Measurements from ENCODE around the gene MMADHC. TPM values are rescaled to one million over a fixed set of nuclear protein-coding genes. Genes with fewer than 3 reads are reported as not detected.

Gene MMADHC
- total RNA-seq, 1 experiment from 2014 or later, result 149 TPM

GRCh38 chr2:149630445-149630844, 42.9 kb upstream of the MMADHC start:
- H3K4ac ChIP-seq (ENCODE audit: low read depth, low read length), result no peak overlapping the region
- H3K14ac ChIP-seq (ENCODE audit: insufficient read depth, low read length), result no peak overlapping the region
- H2BK5ac ChIP-seq (ENCODE audit: insufficient read length, low read length), result no peak overlapping the region
- Mint-ChIP-seq H3K9me3 (no peaks in the 10 kb centered on the region), H3K27ac (no peak overlapping the region), H3K36me3 (ENCODE audit: insufficient read depth in 1 of 3, low read depth in 3 of 3) (no peaks in the 10 kb centered on the region), H3K4me3 (no peak overlapping the region), H3K4me1 (no peaks in the 10 kb centered on the region), H3K27me3 (ENCODE audit: low read depth) (no peaks in the 10 kb centered on the region)
- no peaks in the 10 kb centered on the region for H3K79me2 ChIP-seq (ENCODE audit: insufficient read depth, low read length)
- H3K23ac ChIP-seq (ENCODE audit: insufficient read length, low read depth, low read length), result no peak overlapping the region
- no peak overlapping the region for H2AK5ac ChIP-seq (ENCODE audit: insufficient read length, low read length)
- no peak overlapping the region for H2BK120ac ChIP-seq (ENCODE audit: low read depth, low read length, poor library complexity, severe bottlenecking)
- no peak overlapping the region for H4K91ac ChIP-seq (ENCODE audit: insufficient read length, low read depth, low read length)
- H3K23me2 ChIP-seq (ENCODE audit: insufficient read length, low read depth, low read length, poor library complexity, severe bottlenecking), result no peaks in the 10 kb centered on the region
- H4K8ac ChIP-seq (replicated peaks; ENCODE audit: insufficient read length, low read depth, low read length), result no peak overlapping the region
- H3K56ac ChIP-seq (ENCODE audit: insufficient read length, low read depth, low read length), result no peak overlapping the region
- no peak overlapping the region for H2AFZ ChIP-seq (ENCODE audit: low read length)
- no peaks in the 10 kb centered on the region for H4K20me1 ChIP-seq (ENCODE audit: control insufficient read depth, insufficient read depth, insufficient read length)
- H2BK15ac ChIP-seq (ENCODE audit: low read depth, low read length), result no peak overlapping the region
- H2BK20ac ChIP-seq (ENCODE audit: low read depth, low read length, poor library complexity, severe bottlenecking), result no peak overlapping the region
- H3T11ph ChIP-seq (ENCODE audit: low read length), result no peak overlapping the region
- H3K4me1 ChIP-seq (ENCODE audit: insufficient read depth, low read length), result no peaks in the 10 kb centered on the region
- H3K27ac ChIP-seq (ENCODE audit: insufficient read length, low read depth, low read length), result no peak overlapping the region
- no peak overlapping the region for H3K4me2 ChIP-seq (ENCODE audit: insufficient read depth, insufficient read length, low read length)
- no CpG with 5 or more reads among the region's 1 CpG for WGBS (ENCODE audit: extremely low coverage, insufficient read length, low lambda C conversion rate)
- H3K9ac ChIP-seq (ENCODE audit: extremely low read depth, insufficient read length, low read length), result no peak overlapping the region
- H3K9me3 ChIP-seq (ENCODE audit: control insufficient read depth, low read depth, low read length), result no peaks in the 10 kb centered on the region
- no peaks in the 10 kb centered on the region for H3K79me1 ChIP-seq (ENCODE audit: insufficient read depth, low read depth, low read length, poor library complexity, severe bottlenecking)
- no peak overlapping the region for H4K5ac ChIP-seq (ENCODE audit: insufficient read length, low read depth, low read length)
- H3K27me3 ChIP-seq (ENCODE audit: insufficient read depth, low read length), result no peaks in the 10 kb centered on the region
- no peak for DNase-seq
- no peak for TF ChIP-seq CTCF (conservative IDR thresholded peaks at IDR 0.05)
- no peak overlapping the region for H2BK12ac ChIP-seq (ENCODE audit: insufficient read length, low read depth, low read length)
- no peak overlapping the region for H3K18ac ChIP-seq (ENCODE audit: insufficient read length, low read depth, low read length)

Data from H9 (cell line).